Activated T-helper 9 cell treated with anti-CD3 and anti-CD28 coated beads, Interleukin-2, amount 50 U/mL, for 16 hours (primary cell): ENCODE data around the gene FOXF1.

Experiments used
- DNase-seq: peaks from one replicate; pipeline ENCODE4 v3.0.0-alpha.2; 2020; ENCODE audit warnings: low read depth

FOXF1 gene

DNA sequence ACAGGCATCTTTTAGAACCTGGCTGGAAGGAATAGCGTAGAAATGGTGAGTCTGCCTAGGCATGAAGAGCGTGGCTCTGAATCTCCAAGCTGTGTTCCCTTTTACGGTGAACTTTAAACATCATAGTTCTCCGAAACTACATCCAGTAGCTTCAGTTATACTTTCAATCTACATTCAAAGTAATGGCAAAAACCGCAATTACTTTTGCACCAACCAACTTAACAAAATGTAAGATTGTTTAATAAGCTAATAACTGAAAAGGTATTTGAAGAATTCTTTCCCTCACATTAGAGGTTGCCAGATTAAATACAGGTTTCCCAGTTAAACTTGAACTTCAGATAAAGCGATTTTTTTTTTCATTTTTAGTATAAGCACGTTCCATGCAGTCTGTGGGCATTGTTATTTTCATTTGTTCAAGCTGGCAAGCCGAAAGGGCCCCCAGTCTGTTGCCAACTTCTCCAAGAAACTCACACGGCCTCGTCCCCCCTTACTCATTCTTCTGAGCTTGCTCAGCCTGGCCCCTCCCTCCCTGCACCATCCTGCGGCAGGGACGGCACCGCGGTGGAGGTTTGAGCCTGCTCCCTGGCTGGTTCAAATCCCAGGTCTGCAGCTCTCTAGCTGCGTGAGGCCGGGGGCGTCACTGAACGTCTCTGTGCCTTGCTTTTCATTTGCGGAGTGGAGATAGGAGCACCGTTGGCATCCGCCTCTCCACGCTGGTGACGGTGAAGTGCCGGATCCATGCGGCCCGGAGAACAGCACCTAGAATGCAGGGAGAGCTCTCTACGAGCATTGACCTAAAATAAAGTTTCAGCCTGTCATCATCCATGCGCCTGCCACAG lies 48.2 kb downstream of the FOXF1 start:
- DNase-seq = no peak

DNA sequence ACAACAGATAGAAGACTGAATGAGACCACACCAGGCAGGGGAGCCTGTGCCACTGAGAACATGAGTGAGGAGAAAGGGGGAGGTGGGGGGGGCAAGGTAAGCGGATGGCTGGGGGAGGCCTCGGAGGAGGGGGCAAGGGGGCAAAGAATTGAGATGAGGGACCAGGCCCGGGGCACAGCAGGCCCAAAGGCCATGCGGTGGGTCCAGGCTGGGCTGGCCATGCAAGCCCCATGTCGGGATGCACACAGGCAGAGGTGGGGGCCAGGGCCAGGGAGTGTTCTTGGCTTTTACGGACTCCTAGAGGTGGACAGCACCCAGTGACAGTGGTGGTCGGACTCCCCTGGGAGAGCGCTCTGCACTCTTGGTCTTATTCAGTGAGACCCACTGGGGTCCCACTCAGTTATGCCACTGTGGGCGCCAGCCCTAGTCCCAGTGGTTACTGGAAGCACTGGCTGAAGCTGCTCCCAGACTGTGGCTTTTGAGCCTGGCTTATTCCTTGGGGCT lies 49.5 kb downstream of the FOXF1 start:
- no peak for DNase-seq

- no peak for DNase-seq
Observed at GRCh38 chr16:86562356-86562755, 52.0 kb downstream of the FOXF1 start.

- peak; percentile 74 for DNase-seq
Observed at GRCh38 chr16:86563469-86564345, 53.4 kb downstream of the FOXF1 start.
